ENCODE measurements around the gene DICER1. TPM values are rescaled to one million over a fixed set of nuclear protein-coding genes. Genes with fewer than 3 reads are reported as not detected.

Gene DICER1
- total and polyA plus RNA-seq, 2 donors (not counting 3 experiments of a cell fraction or from before 2014, with no cell fraction given) = 8.3 to 43.6 TPM

GRCh38 chr14:95101736-95102679 is 55.3 kb downstream of the DICER1 start:
- Histone ChIP-seq H3K4me2 (ENCODE audit: insufficient read depth, low read length) (no peak overlapping the region), H3K9me1 (replicated peaks; ENCODE audit: control insufficient read depth, extremely low read depth, insufficient read depth, low read length) (no peaks in the 10 kb centered on the region), H2AFZ (ENCODE audit: low read depth, low read length) (no peak overlapping the region), H3K36me3 (ENCODE audit: control insufficient read depth in 2 of 2, extremely low read depth in 1 of 2, insufficient read depth in 2 of 2, low read length in 2 of 2) (peaks cover 20 to 23% of the 10 kb centered on the region in 2 experiments), H4K20me1 (replicated peaks; ENCODE audit: control insufficient read depth, extremely low read depth, insufficient read depth, low read length) (no peaks in the 10 kb centered on the region), H3K27ac (ENCODE audit: insufficient read depth, low read depth, low read length) (no peak overlapping the region), H3K79me2 (ENCODE audit: control insufficient read depth, insufficient read depth, low read length) (peaks cover 16% of the 10 kb centered on the region), H3K9me3 (replicated peaks; ENCODE audit: control insufficient read depth, insufficient read depth, low read length) (no peaks in the 10 kb centered on the region), H3K27me3 (ENCODE audit: control insufficient read depth in 2 of 2, insufficient read depth in 2 of 2, low read length in 2 of 2) (no peaks in the 10 kb centered on the region), H3K4me1 (ENCODE audit: control insufficient read depth, extremely low read depth, insufficient read depth, low read length) (no peaks in the 10 kb centered on the region), H3K4me3 (replicated peaks in 1 of 3; ENCODE audit: insufficient read depth in 1 of 3, low read depth in 1 of 3, low read length in 3 of 3) (no peak overlapping the region), H3K9ac (replicated peaks; ENCODE audit: extremely low read depth, insufficient read depth, low read length) (no peak overlapping the region)
- intact Hi-C loops (cut with micrococcal nuclease) (no loop called here), dilution Hi-C loops (cut with MboI; ENCODE audit: extremely low pct_ligation_motif_present, low sequenced_read_pairs) (no loop called here)
- ChIA-PET POLR2A (no interaction called here), CTCF (interaction anchor here (0.7 to 1.1 kb wide), 3 partner anchors 10 to 259 kb away, joined by 3 to 4 read pairs (median 4); no protein-coding TSS in a partner anchor)
- TF ChIP-seq CTCF (IDR thresholded peaks at IDR 0.05; ENCODE audit: extremely low read depth in 1 of 2, insufficient read depth in 1 of 2, low read depth in 1 of 2, low read length in 2 of 2) (no peak), POLR2AphosphoS5 (IDR thresholded peaks at IDR 0.05; ENCODE audit: insufficient read depth, low read depth, low read length) (no peak), FOS (IDR thresholded peaks at IDR 0.05; ENCODE audit: borderline replicate concordance, insufficient read depth, low read length) (no peak), MYC (IDR thresholded peaks at IDR 0.05; ENCODE audit: low read depth, low read length) (no peak), POLR2A (IDR thresholded peaks at IDR 0.05; ENCODE audit: low read depth, low read length) (no peak), GATA2 (IDR thresholded peaks at IDR 0.05; ENCODE audit: insufficient read depth, insufficient read length, low read depth, low read length) (no peak), JUN (IDR thresholded peaks at IDR 0.05; ENCODE audit: borderline replicate concordance, insufficient read depth, insufficient read length, low read depth) (no peak), MAX (IDR thresholded peaks at IDR 0.05; ENCODE audit: insufficient read depth, insufficient read length) (no peak), EZH2 (IDR thresholded peaks at IDR 0.05; ENCODE audit: borderline replicate concordance, low read depth, low read length, severe bottlenecking) (no peak)
- FAIRE-seq (no peak), DNase-seq (ENCODE audit: low read depth, low spot score) (no peak)
- no TSS peak for BruUV-seq (replicated peaks)
